ENCODE results near the gene FBXW8. TPM values are rescaled to one million over a fixed set of nuclear protein-coding genes. Genes with fewer than 3 reads are reported as not detected.

Gene FBXW8
- total RNA-seq, 4 donors from 2014 or later: 4.7 to 28.9 (median 9.2) TPM

DNA sequence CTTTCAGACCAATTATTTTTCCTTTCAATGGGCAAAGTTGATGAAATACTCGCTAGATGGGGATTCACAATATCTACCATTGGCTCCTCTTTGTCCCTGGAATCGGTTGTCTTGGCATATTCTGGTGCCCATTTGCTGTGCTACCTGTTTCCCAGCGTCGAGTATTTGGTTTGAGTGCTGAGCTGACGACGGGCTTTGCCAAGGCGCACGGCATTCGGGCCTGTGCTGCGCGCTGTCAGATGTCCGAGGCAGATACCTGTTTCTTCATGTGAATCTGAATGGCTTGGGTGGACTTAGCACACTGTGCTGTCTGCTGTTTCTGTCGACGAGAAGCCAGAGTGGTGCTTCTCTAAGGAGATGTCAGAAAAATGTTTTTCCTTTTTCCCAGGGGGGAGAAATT lies 107.5 kb downstream of the FBXW8 start:
- peaks cover 0 to 11% (median 0%) of the 10 kb centered on the region in 3 donors for H3K36me3 ChIP-seq
- H3K4me1 ChIP-seq: no peaks in the 10 kb centered on the region
- no peak for TF ChIP-seq POLR2A (IDR thresholded peaks at IDR 0.05)
- TF ChIP-seq, protein P1, sequence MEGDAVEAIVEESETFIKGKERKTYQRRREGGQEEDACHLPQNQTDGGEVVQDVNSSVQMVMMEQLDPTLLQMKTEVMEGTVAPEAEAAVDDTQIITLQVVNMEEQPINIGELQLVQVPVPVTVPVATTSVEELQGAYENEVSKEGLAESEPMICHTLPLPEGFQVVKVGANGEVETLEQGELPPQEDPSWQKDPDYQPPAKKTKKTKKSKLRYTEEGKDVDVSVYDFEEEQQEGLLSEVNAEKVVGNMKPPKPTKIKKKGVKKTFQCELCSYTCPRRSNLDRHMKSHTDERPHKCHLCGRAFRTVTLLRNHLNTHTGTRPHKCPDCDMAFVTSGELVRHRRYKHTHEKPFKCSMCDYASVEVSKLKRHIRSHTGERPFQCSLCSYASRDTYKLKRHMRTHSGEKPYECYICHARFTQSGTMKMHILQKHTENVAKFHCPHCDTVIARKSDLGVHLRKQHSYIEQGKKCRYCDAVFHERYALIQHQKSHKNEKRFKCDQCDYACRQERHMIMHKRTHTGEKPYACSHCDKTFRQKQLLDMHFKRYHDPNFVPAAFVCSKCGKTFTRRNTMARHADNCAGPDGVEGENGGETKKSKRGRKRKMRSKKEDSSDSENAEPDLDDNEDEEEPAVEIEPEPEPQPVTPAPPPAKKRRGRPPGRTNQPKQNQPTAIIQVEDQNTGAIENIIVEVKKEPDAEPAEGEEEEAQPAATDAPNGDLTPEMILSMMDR (IDR thresholded peaks at IDR 0.05): no peak
- no peaks in the 10 kb centered on the region for H3K27me3 ChIP-seq
- H3K4me3 ChIP-seq: no peak overlapping the region
- DNase-seq: no peak
- H3K27ac ChIP-seq: no peak overlapping the region
- no peaks in the 10 kb centered on the region for H3K9me3 ChIP-seq

DNA sequence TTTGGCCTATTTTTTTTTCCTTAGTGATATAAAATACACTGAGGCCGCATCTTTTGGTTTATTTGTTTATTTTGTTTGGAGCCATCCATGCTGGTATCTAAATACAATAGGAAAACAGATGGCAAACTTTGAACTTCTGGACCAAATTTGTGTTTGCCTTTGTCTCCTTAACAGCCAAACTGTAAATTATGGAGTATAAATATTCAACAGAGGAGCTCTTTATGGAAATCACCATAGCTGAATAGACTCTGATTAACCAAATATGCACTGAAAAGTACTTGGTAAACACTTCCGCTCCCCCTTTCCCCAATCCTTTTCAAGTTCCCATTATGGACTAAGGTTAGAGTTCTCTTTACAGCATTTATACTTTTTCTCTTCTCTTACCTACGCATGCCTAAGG lies 107.9 kb downstream of the FBXW8 start:
- H3K9me3 ChIP-seq: no peaks in the 10 kb centered on the region
- DNase-seq: no peak
- H3K36me3 ChIP-seq: peaks cover 0 to 11% (median 0%) of the 10 kb centered on the region in 3 donors
- TF ChIP-seq, protein P1 (IDR thresholded peaks at IDR 0.05): no peak
- no peak for TF ChIP-seq POLR2A (IDR thresholded peaks at IDR 0.05)
- H3K4me3 ChIP-seq: no peak overlapping the region
- no peaks in the 10 kb centered on the region for H3K4me1 ChIP-seq
- no peaks in the 10 kb centered on the region for H3K27me3 ChIP-seq
- no peak overlapping the region for H3K27ac ChIP-seq

DNA sequence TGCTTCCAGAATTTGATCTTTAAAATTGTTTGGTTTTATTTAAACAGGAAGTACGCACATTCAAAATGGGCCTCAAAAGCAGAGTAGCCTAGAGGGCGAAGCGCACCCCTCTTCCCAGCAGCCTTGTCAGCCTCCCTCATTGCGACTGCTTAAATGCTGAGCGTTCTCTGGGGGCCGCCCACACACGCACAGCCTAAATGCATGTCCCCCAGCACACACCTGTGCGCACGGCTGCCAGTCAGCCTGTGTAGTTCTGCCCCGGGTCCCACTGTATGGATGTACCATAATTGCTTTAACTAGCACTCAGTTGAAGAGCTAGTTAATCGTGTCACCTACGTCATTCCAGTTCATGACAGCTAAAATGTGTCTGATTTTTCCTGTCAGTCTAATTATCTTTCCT lies 109.1 kb downstream of the FBXW8 start:
- Histone ChIP-seq H3K27ac (no peak overlapping the region), H3K4me3 (no peak overlapping the region), H3K4me1 (no peaks in the 10 kb centered on the region), H3K9me3 (no peaks in the 10 kb centered on the region), H3K27me3 (no peaks in the 10 kb centered on the region), H3K36me3 (peaks cover 0 to 16% (median 0%) of the 10 kb centered on the region in 3 donors)
- no peak for DNase-seq
- TF ChIP-seq, protein P1 (IDR thresholded peaks at IDR 0.05): no peak
- no peak for TF ChIP-seq POLR2A (IDR thresholded peaks at IDR 0.05)

DNA sequence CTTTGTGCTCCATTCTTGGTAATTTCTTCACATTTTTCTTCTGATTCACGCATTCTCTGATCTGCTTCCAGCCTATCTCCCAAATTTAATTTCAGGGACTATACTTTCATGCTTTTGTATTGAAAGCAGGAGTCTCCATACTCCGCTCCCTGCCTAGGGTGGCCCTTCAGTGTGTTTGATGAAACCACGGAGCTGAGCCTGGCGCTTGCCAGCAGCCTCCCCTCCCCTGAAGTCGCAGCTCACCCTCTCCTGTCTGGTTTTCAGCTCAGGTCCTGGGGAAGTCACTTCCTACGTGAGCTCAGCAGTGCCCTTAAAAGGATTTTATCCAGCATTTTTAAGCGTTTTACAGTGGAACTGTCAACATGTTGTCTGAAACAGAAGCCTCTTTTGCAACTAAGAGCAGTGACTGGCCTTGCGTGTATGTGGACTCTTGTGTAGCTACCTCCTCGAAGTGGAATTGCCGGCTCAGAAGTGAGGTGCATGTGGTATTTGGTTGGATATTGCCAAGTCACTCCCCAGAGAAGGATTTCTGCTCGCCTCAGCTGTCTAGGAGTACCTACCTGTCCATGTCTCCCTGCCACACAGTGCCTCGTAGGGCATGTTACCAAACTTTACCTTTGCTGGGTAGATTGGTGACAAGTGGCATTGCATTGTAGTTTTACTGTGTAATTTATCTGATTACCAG lies 109.9 kb downstream of the FBXW8 start:
- H3K36me3 ChIP-seq: peaks cover 0 to 16% (median 0%) of the 10 kb centered on the region in 3 donors
- no peak for DNase-seq
- TF ChIP-seq, protein P1 (IDR thresholded peaks at IDR 0.05): no peak
- TF ChIP-seq POLR2A (IDR thresholded peaks at IDR 0.05): no peak

DNA sequence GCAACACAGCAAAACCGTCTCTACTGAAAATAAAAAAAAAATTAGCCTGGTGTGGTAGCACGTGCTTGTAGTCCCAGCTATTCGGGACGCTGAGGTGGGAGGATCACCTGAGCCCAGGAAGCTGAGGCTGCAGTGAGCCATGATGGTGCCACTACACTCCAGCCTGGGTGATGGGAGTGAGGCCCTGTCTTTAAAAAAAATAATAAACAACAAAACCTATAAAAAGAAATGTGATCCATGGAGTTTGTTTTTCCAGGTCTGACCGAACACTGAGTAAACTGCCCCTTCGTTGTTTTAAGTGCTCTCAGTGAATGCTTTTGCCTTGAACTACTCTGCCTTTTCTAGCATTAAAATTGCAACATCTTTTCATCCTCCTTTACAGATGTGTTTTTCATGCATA lies 111.7 kb downstream of the FBXW8 start:
- no peak overlapping the region for H3K27ac ChIP-seq
- H3K36me3 ChIP-seq: peaks cover 0 to 28% (median 0%) of the 10 kb centered on the region in 3 donors
- no peaks in the 10 kb centered on the region for H3K4me1 ChIP-seq
- no peaks in the 10 kb centered on the region for H3K27me3 ChIP-seq
- no peak for DNase-seq
- no peak overlapping the region for H3K4me3 ChIP-seq
- H3K9me3 ChIP-seq: no peaks in the 10 kb centered on the region
- TF ChIP-seq, protein P1 (IDR thresholded peaks at IDR 0.05): no peak
- no peak for TF ChIP-seq POLR2A (IDR thresholded peaks at IDR 0.05)

More for the DNA sequence above, 109.9 kb downstream of the FBXW8 start:
- Histone ChIP-seq H3K9me3 (no peaks in the 10 kb centered on the region), H3K4me3 (no peak overlapping the region), H3K27me3 (no peaks in the 10 kb centered on the region), H3K4me1 (no peaks in the 10 kb centered on the region), H3K27ac (no peak overlapping the region)
